Ovary (tissue), 9 donors: ENCODE measurements around the gene STAT1. TPM values are rescaled to one million over a fixed set of nuclear protein-coding genes. Genes with fewer than 3 reads are reported as not detected.

Experiments used
- DNase-seq, 5 donors: peaks; one replicate each; pipeline ENCODE4 v3.0.0-alpha.2; 2019 to 2020
- H3K27ac ChIP-seq, 2 donors: fragments of 200-600 bp; one replicate each; pipeline versions ENCODE4 v1.5.1 to v1.8.0; 2019 to 2022
- H3K27me3 ChIP-seq: fragments of 200-600 bp; one replicate; pipeline ENCODE4 v1.8.0; 2022
- H3K36me3 ChIP-seq: fragments of 200-600 bp; sonication (generic); one replicate; pipeline ENCODE4 v1.5.1; 2019
- H3K4me1 ChIP-seq: one replicate; pipeline ENCODE4 v1.8.1; 2013; ENCODE audit warnings: mild to moderate bottlenecking, moderate library complexity; ENCODE audit not compliant: insufficient read depth
- H3K4me3 ChIP-seq: fragments of 200-600 bp; sonication (generic); one replicate; pipeline ENCODE4 v1.5.1; 2017
- H3K9me3 ChIP-seq, 2 donors: fragments of 200-600 bp in 1 of 2; sonication (generic) in 1 of 2; one replicate each; pipeline versions ENCODE4 v1.5.1 to v1.8.1; 2013 to 2019; ENCODE audit warnings: mild to moderate bottlenecking in 1 of 2, moderate library complexity in 1 of 2
- CTCF ChIP-seq, 3 donors: fragments of 450-650 bp in 2 of 3; fragments of 200-600 bp in 1 of 3; IDR thresholded peaks; one replicate each; pipeline versions ENCODE4 v1.5.1 to v1.8.0; 2016 to 2022; ENCODE audit warnings: antibody characterized with exemption in 3 of 3, mild to moderate bottlenecking in 1 of 3
- EP300 ChIP-seq: sonication (generic); formaldehyde crosslinking; IDR thresholded peaks from one replicate; pipeline ENCODE4 v1.6.1; 2017; ENCODE audit warnings: antibody characterized with exemption
- POLR2A ChIP-seq: fragments of 450-650 bp; IDR thresholded peaks from one replicate; pipeline ENCODE4 v1.6.1; 2017; ENCODE audit warnings: antibody characterized with exemption, mild to moderate bottlenecking, moderate library complexity
- WGBS, 3 donors: extraction: QIAGEN DNeasy Blood & Tissue Kit in 1 of 3; methylation state at CpG; one replicate each; pipeline versions ENCODE4 v1.1.5 to v1.1.7; 2013 to 2017; 5-methylcytosine and 5-hydroxymethylcytosine counted together
- intact Hi-C, 4 donors: fragments of 100-400 bp; cut with DNase I; formaldehyde crosslinking; loops; one replicate each; pipeline versions ENCODE4 v1.11.0 to v1.15.1; 2022 to 2023
- polyA plus RNA-seq, 2 donors: library from polyadenylated mRNA; stranded (reverse); fragments of 200-250 nt in 1 of 2; fragments of 350-450 nt in 1 of 2; fragmentation: Illumina TruSeq in 1 of 2; extraction: RNeasy Lipid Tissue Mini Kit (QIAGEN cat#74804) in 1 of 2; gene quantifications; one replicate each; pipeline ENCODE4 v1.2.3, GENCODE V29; 2013 to 2014
- total RNA-seq, 7 donors: library from RNA; depleted of rRNA in 2 of 7; stranded (reverse); fragments of >200 nt in 2 of 7; fragmentation: NEBNext Ultra II Directional in 3 of 7; extraction: Animal tissue kit (Norgen Biotek cat#: 25700) in 3 of 7; gene quantifications; one replicate each; pipeline versions ENCODE4 v1.1.0 to v1.2.4, GENCODE V29; 2016 to 2023
- donor health status: DM: no; HTN: no; CAD: no; lungs with moderate emphysema.
- donor health status: DM: no; HTN: no; CAD: no.
- donor health status: Bipolar disorder and iron deficiency.
- donor health status: DM: yes; HTN: yes; CAD: no.
- donor health status: DM: no; HTN: no; CAD: no.
- donor health status: DM: yes; HTN: yes; CAD: no.

STAT1 gene
- total and polyA plus RNA-seq, 9 donors = 27.3 to 89.2 (median 46.4) TPM

DNA sequence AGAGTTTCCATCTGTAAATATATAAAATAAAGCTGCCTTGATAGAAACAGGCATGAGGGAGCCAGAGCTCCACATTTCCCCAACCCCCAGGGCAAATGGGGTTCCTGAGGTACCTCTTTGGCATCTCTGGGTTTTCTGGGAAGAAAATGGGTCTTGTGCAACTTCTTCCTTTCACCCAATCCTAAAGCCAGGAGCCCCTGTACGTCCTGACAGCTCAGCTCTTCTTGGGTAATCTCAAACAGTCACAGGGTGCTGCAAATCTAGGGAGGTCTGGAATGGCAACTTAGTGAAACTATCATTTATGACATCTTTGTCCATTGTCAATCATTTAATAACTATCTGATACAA, 36.6 kb upstream of the STAT1 start:
- intact Hi-C loops = no loop called here
- Histone ChIP-seq H3K27me3 (no peaks in the 10 kb centered on the region), H3K4me1 (no peaks in the 10 kb centered on the region), H3K9me3 (no peaks in the 10 kb centered on the region), H3K4me3 (no peak overlapping the region), H3K36me3 (no peaks in the 10 kb centered on the region), H3K27ac (no peak overlapping the region)
- TF ChIP-seq CTCF (IDR thresholded peaks at IDR 0.05) = no peak
- no peak for TF ChIP-seq EP300
- TF ChIP-seq POLR2A = no peak
- DNase-seq = no peak
- 22 to 50% (median 31%) methylated on average over 1 of the region's 1 CpG for WGBS, 3 donors

DNA sequence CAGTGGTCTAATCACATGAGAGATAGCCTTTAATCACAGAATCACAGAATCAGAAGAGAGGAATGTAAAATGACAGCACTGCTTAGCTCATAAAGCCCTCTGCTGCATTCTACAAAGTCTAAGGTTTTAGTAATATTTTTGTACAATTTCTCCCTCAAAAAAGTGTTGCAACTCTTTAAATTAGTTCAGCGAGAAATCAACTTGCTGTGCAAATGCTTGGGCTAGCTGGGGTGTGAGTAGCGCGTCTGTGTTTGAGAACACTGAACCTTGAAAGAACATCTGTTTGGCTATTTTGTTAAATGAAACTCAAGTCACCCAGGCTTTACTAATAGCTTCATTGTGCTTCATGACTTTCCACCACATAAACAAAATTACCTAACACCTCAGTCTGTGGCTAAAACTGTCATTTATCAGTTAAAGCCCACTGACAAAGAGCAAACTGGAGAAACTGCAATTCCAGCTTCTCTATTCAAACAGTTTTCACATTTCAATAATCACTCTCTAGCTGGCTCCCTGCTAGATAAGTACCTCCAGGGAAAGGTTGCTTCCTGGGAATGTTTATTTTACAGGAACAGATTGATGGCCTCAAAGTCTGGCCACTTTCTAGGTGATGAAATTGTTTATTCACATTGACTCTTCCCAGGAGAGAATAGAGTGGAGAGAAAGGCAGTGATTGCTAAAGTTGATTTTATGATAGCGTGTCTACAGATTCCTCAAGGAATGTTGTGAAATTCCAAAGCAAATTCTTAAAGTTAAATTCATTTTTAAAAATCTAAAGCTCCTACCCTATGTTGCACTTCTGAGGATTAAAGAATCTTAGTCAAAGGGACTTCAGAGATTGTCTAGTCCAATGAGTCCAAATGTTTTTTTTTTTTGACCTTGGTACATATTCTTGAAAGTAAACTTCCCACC, 36.0 kb upstream of the STAT1 start:
- no peak for TF ChIP-seq CTCF (IDR thresholded peaks at IDR 0.05)
- TF ChIP-seq POLR2A = no peak
- no peak for TF ChIP-seq EP300

DNA sequence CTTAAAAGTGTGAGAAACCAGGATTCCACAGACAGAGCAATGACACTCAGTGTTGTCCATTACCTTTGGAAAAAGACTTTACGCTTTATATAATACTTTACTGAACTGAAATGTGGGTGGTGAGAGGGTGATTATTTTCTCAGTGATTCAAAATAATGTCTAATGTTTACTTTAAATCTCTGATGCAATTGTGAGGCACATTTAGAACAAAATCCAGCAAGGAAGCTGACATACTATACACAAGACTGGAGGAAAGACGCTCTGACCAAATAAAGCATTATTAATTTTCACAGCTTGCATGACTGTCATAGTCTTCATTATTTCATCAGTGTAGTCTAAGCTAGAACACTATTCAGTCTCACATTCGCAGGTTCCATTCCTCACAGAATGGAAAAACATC, 34.1 kb upstream of the STAT1 start:
- H3K4me1 ChIP-seq = no peaks in the 10 kb centered on the region
- no peaks in the 10 kb centered on the region for H3K36me3 ChIP-seq
- no peak overlapping the region for H3K4me3 ChIP-seq
- TF ChIP-seq EP300 = no peak
- no peak for TF ChIP-seq CTCF (IDR thresholded peaks at IDR 0.05)
- TF ChIP-seq POLR2A = no peak
- 91 to 93% (median 92%) methylated on average over 3 of the region's 3 CpGs for WGBS, 3 donors
- H3K27ac ChIP-seq = no peak overlapping the region
- DNase-seq = no peak
- no peaks in the 10 kb centered on the region for H3K9me3 ChIP-seq
- intact Hi-C loops = no loop called here
- no peaks in the 10 kb centered on the region for H3K27me3 ChIP-seq

More for the DNA sequence above, 36.0 kb upstream of the STAT1 start:
- Histone ChIP-seq H3K36me3 (no peaks in the 10 kb centered on the region), H3K4me1 (no peaks in the 10 kb centered on the region), H3K9me3 (no peaks in the 10 kb centered on the region), H3K27me3 (no peaks in the 10 kb centered on the region), H3K4me3 (no peak overlapping the region), H3K27ac (no peak overlapping the region)
- intact Hi-C loops = no loop called here
- DNase-seq = no peak
- 15 to 27% (median 21%) methylated on average over 4 of the region's 4 CpGs for WGBS, 3 donors

DNA sequence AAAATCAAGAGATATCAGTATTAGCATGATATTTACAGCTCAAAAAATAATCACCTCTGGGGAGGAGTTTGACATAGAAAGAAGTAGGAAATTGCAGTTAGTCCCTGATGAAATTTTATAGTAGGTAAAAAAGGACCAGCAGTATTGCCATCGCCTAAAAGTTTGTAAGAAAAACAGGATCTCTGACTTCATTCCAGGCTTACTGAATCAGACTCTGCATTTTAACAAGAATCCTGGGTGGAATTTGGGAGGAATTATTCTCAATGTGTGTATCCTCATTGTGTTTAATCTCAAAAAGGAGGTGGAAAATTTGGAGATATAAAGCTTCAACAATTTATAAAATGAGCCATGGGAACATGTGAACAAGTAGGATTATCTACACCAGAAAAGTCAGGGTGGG, 31.2 kb upstream of the STAT1 start:
- no peak for DNase-seq
- H3K36me3 ChIP-seq = no peaks in the 10 kb centered on the region
- no peak for TF ChIP-seq POLR2A
- TF ChIP-seq EP300 = no peak
- TF ChIP-seq CTCF (IDR thresholded peaks at IDR 0.05) = no peak
- H3K27me3 ChIP-seq = no peaks in the 10 kb centered on the region
- no peak overlapping the region for H3K27ac ChIP-seq
- no peaks in the 10 kb centered on the region for H3K4me1 ChIP-seq
- WGBS, 3 donors = 41 to 69% (median 68%) methylated on average over 1 of the region's 1 CpG
- H3K4me3 ChIP-seq = no peak overlapping the region
- intact Hi-C loops = no loop called here
- no peaks in the 10 kb centered on the region for H3K9me3 ChIP-seq
